Neural crest cell (in vitro differentiated cells): Measurements from ENCODE around the gene DRC1. TPM values are rescaled to one million over a fixed set of nuclear protein-coding genes. Genes with fewer than 3 reads are reported as not detected.

Experiments
- DNase-seq: peaks from one replicate; pipeline ENCODE4 v3.0.0; 2021; ENCODE audit warnings: low read depth, mixed read lengths, low spot score
- H3K27ac Mint-ChIP-seq: one replicate; pipeline ENCODE4 v1.8.0; 2021; ENCODE audit warnings: mild to moderate bottlenecking, mixed read lengths; ENCODE audit not compliant: unreplicated experiment
- H3K27me3 Mint-ChIP-seq: 2 replicates; pipeline ENCODE4 v1.8.0; 2021; ENCODE audit warnings: low read depth, mild to moderate bottlenecking, mixed read lengths
- H3K36me3 Mint-ChIP-seq: 2 replicates; pipeline ENCODE4 v1.8.0; 2021; ENCODE audit warnings: low read depth, mild to moderate bottlenecking, mixed read lengths
- H3K4me1 Mint-ChIP-seq: 2 replicates; pipeline ENCODE4 v1.8.0; 2021; ENCODE audit warnings: mixed read lengths
- H3K4me3 Mint-ChIP-seq: one replicate; pipeline ENCODE4 v1.8.0; 2021; ENCODE audit warnings: mild to moderate bottlenecking, mixed read lengths
- H3K9me3 Mint-ChIP-seq: 2 replicates; pipeline ENCODE4 v1.8.0; 2021; ENCODE audit warnings: mixed read lengths
- total RNA-seq: library from RNA; stranded (reverse); gene quantifications from 2 replicates; pipeline ENCODE4 v1.2.1, GENCODE V29; 2021
- TF ChIP-seq, protein P1 (sequence below): fragments of 200-600 bp; sonication (generic); conservative IDR thresholded peaks from 2 replicates; pipeline ENCODE4 v1.5.0; 2021; ENCODE audit warnings: antibody characterized with exemption, mild to moderate bottlenecking

The DRC1 gene
- total RNA-seq, 1 donor from 2014 or later = 0.30 TPM

DNA sequence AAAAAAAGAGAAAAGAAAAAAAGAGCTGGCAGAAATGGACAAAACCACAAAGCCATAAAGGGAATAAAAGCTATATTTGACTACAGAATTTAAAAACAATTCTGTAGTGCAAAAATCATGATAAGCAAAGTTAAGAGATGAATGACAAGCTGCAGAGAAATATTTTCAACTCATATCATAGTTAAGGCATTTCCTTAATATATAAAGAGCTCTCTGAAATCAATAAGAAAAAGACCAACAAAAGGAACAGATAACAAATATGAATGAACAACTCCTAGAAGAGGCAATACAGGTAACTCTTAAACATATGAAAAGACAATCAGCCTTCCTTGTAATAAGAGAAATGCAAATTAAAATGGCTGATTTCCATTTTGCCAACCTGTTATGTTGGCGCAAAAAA is 50.0 kb downstream of the DRC1 start:
- TF ChIP-seq, protein P1, sequence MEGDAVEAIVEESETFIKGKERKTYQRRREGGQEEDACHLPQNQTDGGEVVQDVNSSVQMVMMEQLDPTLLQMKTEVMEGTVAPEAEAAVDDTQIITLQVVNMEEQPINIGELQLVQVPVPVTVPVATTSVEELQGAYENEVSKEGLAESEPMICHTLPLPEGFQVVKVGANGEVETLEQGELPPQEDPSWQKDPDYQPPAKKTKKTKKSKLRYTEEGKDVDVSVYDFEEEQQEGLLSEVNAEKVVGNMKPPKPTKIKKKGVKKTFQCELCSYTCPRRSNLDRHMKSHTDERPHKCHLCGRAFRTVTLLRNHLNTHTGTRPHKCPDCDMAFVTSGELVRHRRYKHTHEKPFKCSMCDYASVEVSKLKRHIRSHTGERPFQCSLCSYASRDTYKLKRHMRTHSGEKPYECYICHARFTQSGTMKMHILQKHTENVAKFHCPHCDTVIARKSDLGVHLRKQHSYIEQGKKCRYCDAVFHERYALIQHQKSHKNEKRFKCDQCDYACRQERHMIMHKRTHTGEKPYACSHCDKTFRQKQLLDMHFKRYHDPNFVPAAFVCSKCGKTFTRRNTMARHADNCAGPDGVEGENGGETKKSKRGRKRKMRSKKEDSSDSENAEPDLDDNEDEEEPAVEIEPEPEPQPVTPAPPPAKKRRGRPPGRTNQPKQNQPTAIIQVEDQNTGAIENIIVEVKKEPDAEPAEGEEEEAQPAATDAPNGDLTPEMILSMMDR = no peak

DNA sequence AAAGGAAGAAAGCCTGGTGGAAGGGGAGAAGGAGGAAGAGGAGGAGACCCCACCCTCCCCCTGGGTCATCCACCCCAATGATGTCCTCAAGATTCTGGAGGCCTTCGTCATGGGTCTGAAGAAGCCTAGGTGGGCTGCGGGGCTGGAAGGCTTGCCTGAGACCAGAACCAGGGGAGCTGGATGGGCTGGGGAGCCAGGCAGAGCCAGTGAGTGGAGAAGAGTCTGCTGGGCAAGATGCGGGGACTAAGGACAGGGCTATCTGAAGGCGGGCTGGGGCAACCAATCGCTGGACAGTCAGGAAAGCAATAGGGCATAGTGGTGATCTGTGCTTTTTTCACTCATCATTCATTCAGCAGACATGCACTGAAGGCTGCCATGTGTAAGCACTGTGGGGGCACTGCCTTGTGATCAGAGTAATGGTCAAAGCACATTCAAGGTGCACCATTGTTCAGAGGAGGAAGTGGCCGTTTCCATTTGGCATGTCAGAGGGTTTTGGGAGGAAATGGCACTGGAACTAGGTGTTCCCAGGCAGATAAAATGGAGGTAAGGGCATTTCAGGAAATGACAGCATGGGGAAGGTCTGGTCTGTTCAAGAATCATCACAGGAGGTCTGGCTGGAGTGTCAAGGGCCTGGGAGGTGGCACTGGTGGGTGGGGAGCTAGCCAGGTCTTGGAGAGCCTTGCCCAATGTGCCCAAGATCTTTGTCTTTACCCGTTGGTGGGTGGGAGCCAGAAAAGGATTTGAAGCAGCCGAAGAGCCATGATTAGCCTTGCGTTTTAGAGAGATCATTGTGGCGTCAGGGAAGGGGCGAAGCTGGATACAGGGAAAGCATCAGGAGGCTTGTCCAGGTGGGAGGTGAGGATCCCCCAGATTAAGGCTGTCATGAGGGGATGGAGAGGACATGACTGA is 52.0 kb downstream of the DRC1 start:
- TF ChIP-seq, protein P1 = no peak
- no peak overlapping the region for H3K4me3 Mint-ChIP-seq
- no peaks in the 10 kb centered on the region for H3K27me3 Mint-ChIP-seq
- no peak for DNase-seq
- H3K4me1 Mint-ChIP-seq = peaks cover 13% of the 10 kb centered on the region
- H3K27ac Mint-ChIP-seq = peak overlapping the region; percentile 46
- H3K9me3 Mint-ChIP-seq = peaks cover 3% of the 10 kb centered on the region
- H3K36me3 Mint-ChIP-seq = no peaks in the 10 kb centered on the region

More for the DNA sequence above, 50.0 kb downstream of the DRC1 start:
- no peaks in the 10 kb centered on the region for H3K36me3 Mint-ChIP-seq
- peaks cover 6% of the 10 kb centered on the region for H3K4me1 Mint-ChIP-seq
- DNase-seq = no peak
- no peak overlapping the region for H3K4me3 Mint-ChIP-seq
- H3K27ac Mint-ChIP-seq = no peak overlapping the region
- peaks cover 3% of the 10 kb centered on the region for H3K9me3 Mint-ChIP-seq
- H3K27me3 Mint-ChIP-seq = no peaks in the 10 kb centered on the region

DNA sequence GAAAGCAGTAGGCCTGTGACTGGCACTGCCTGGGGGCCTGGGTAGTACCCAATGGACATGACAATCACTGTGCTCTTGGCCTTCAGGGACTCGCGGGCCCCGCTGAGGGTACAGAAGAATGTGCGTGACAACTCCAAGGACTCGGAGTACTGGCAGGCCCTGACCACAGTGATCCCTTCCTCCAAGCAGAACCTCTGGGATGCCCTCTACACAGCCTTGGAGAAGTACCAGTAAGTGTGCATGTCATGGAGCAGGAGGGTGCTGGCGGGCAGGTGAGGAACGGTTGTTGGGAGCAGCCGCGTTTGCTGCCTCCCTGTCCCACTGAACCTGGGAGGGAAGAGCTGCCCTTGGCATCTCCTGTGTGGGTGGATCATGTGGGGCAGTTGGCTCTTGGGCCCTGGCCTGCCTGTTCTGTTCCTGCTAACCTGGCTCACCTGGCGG is 52.9 kb downstream of the DRC1 start:
- Mint-ChIP-seq H3K9me3 (peaks cover 3% of the 10 kb centered on the region), H3K4me3 (no peak overlapping the region), H3K27ac (no peak overlapping the region), H3K27me3 (no peaks in the 10 kb centered on the region), H3K4me1 (peaks cover 15% of the 10 kb centered on the region), H3K36me3 (no peaks in the 10 kb centered on the region)
- no peak for DNase-seq
- TF ChIP-seq, protein P1 = no peak

DNA sequence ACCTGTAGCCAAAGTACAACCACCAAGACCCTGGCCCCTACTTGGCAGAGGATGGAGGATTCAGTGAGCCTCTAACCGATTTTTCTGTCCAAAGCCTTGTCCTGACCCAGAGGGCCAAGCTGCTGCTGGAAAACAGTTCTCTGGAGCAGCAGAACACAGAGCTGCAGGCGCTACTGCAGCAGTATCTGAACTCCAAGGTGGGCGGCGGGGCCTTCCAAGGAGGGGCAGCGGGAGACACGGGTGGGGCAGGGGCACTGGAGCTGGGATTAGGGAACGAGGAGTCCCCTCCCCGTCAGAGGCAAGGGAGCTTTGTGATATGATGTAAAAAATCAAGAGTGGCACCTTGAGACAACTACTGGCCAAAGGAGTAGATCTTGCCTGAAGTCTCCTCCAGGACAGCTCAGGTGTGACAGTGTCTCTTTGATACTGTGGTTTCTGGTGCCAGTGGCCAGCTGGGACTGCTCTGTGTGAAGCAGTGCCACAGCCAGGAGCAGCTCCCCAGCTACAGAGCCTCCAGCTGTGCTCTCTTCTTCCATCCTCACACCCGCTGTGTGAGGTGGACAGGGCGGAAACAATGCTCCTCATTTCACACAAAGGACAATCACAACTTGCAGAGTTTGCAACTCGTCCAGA is 53.4 kb downstream of the DRC1 start:
- H3K9me3 Mint-ChIP-seq = peaks cover 3% of the 10 kb centered on the region
- no peak overlapping the region for H3K27ac Mint-ChIP-seq
- no peaks in the 10 kb centered on the region for H3K36me3 Mint-ChIP-seq
- TF ChIP-seq, protein P1 = no peak
- H3K27me3 Mint-ChIP-seq = no peaks in the 10 kb centered on the region
- DNase-seq = no peak
- peaks cover 18% of the 10 kb centered on the region for H3K4me1 Mint-ChIP-seq
- no peak overlapping the region for H3K4me3 Mint-ChIP-seq

DNA sequence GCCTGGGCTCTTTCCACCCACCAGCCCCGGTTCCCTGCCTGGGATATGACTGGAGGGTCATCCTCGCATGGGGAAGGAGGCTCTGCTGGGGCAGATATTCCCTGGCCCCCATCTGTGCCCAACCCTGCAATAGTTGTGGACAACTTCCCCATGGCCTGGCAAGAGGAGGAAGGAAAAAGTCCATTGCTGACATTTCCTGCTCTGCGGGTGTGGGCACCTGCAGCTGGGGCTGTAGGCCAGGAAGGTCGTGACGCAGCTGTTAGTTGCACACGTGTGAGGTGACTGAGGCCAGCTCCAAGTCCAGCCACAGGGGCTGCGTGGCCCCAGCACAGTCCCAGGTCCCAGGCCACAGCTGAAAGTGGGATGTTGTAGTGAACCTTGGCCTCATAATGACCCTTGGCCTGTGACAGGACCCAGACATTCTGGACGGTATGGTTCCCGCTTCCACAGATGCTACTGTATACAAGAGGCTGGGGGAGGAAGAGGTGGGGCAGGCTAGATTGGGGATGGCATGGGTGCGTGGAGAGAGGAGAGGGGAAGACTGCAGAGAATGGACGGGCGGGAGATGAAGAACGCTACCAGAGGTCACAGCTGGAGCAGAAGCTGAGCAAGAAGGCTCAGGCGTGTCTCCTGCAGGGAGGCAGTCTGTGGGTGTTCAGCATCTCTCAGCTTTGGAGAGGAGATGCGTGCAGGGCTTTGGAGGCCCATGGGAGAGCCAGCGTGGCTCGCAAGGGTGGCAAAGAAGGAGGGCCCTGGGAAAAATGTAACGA is 54.1 kb downstream of the DRC1 start:
- Mint-ChIP-seq H3K27ac (no peak overlapping the region), H3K4me3 (no peak overlapping the region), H3K27me3 (no peaks in the 10 kb centered on the region), H3K9me3 (peaks cover 3% of the 10 kb centered on the region), H3K36me3 (no peaks in the 10 kb centered on the region), H3K4me1 (peaks cover 18% of the 10 kb centered on the region)
- TF ChIP-seq, protein P1 = no peak
- DNase-seq = no peak
